ENCODE measurements around the gene KCNQ1.

The KCNQ1 gene

DNA sequence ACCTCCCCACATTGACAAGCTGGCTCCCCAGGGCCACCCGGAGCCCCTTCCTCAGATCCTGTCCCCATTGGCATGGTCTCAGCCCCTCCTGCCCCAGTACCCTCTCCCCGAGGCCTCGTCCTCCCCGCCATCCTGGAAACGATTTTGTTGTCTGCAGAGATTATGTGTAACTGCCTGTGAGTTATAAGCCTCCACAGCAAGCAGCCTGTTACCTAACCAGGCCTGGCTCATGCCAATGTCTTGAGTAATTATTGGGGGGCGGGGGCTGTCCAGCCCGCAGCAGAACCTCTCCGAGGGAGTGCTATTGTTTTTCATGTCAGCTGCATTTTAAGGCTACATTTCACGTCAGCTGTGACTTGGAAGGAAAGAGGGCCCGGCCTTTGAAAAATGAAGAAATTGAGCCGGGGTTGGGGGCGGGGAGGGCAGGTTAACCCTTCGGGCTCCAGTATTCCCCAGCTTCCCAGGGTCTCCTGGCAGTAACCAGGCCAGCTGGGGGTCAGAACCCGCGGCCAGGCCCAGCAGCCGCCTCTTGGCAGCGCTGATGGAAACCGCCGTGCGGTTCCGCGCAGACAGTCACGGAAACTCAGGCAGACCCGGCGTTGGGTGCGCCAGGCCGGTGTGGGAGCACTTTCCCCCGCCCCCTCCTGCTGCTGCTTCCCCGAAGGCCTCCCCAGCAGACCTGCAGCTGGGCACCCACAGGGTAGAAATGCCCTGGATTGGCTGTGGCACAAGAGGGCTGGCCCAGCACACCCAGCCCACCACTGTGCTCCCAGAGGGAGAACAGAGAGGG is 381.3 kb downstream of the KCNQ1 start:
- DNase-seq (peak; percentile 18), ATAC-seq (peak; percentile 24)

DNA sequence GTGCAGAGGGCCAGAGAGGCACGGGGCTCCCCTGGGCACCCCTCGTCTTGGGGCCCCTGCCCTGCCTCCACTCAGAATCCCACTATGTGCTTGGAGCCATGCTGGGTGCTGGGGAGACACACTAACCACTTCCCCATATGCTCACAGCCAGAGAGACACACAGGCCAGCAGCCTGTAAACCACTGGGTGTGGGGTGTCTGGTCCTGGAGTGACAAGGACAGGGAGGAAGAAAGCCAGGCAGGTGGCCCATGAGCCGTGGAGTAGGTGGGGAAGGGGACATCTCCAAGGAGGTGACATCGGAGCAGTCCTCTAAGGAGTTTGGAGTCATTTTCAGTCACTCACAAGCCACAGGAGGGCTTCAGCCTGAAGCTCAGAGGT is 381.9 kb downstream of the KCNQ1 start:
- ATAC-seq: no peak
- no peak for DNase-seq

DNA sequence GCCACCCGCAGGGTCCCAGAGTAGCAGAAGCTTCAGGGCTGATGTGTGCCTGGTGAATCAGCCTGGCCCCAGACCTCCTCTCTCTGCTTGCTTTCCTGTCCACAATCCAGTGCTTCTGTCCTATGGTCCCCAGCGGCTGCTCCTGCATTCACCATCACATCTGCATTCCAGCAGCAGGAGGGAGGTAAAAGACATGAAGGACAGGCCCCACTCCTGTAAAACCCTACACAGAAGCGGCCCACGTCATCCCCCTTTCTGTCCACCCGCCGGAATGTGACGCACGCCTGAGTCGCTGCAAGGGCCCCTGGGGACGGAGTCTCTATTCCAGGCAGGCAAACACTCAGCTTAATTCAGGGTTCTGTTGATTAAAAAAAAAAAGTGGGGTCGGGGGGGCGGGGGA is 382.4 kb downstream of the KCNQ1 start:
- ATAC-seq: no peak
- DNase-seq: no peak

DNA sequence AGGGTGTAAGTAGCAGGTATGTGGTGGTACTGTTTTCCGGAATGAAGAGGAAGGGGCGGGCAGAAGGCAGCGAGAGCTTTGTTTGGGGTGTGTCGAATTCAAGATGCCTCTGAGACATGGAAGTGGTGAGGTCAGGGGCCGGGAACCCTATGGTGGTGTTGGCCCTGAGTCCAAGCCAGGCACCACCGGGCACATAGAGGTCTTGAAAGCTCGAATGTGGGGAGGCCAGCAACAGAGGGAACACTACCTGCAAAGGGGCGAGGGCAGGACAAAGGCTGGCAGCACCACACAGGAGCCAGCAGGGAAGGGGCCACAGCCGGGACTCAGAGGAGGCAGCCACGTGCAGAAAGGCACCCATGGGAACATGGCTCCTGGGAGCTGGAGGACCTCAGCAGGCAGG is 383.0 kb downstream of the KCNQ1 start:
- DNase-seq: no peak
- no peak for ATAC-seq

DNA sequence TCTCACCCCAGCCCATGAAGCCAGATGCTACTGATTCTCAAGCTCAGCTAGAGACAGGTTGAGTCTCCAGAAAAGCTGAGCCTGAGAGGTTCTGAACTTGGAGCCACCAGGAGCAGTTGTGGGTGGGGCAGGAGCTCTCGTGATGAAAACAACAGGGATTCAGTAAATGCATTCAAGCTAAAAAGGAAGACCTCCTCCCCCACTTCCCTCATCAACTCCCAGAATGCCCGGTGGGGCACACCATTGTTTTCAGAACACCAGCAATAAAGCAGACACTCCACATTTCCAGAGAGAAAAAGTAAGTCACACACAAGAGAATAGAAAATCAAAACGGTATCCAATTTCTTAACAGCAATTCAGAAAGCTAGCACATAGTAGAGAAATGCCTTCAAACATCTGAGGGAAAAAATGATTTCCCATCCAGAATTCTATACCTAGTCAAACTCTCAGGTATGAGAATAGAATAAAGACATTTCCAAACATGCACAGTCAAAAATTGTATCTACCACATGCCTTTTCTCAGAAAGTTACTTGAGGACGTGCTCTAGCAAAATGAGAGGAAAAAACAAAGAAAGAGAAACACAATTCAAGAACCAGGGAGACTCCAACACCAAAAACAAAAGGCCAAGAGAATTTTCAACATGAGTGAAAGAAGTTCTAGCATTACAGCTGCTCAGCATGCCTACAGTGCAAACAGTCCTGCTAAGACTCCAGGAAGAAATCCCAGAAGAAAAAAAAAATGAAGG is 383.9 kb downstream of the KCNQ1 start:
- no peak for DNase-seq
- ATAC-seq: no peak

DNA sequence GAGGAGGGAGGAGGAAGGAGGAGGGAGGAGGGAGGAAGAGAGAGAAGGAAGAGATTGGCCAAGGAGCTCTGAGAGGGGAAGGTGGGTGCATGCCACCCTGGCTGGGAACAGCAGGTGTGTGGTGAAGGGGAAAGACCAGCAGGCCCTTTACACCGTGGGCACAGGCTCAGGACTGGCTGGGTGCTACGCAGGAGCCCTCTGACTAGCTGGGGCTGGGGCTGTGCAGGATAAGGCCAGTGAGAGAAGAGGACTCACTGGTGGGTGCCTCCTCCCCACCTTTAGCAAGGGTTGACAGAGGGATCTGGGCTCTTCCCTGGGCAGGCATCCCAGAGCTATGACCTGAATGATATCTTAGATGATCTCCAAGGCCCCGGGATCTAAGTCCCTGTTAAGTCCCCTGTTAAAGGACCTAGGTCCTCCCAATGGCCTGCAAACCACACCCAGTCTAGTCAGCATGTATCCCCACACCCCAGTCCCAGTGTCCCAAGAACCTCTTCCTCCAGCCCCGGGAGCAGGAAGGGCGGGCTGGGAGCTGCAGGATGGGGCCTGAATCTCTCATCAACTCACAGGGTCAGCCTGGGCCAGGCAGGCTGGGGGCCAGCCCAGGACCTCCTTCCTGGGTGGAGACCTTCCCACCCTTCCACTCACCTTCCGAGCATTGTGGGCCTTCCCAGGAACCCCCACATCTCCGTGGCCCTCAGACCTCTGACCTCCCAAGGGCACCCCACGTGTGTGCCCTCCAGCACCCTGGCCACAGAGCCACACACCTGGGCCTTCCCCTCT is 385.4 kb downstream of the KCNQ1 start:
- ATAC-seq (no peak), DNase-seq (no peak)

GRCh38 chr11:2830886-2831285 is 386.1 kb downstream of the KCNQ1 start:
- ATAC-seq: no peak
- DNase-seq: no peak

DNA sequence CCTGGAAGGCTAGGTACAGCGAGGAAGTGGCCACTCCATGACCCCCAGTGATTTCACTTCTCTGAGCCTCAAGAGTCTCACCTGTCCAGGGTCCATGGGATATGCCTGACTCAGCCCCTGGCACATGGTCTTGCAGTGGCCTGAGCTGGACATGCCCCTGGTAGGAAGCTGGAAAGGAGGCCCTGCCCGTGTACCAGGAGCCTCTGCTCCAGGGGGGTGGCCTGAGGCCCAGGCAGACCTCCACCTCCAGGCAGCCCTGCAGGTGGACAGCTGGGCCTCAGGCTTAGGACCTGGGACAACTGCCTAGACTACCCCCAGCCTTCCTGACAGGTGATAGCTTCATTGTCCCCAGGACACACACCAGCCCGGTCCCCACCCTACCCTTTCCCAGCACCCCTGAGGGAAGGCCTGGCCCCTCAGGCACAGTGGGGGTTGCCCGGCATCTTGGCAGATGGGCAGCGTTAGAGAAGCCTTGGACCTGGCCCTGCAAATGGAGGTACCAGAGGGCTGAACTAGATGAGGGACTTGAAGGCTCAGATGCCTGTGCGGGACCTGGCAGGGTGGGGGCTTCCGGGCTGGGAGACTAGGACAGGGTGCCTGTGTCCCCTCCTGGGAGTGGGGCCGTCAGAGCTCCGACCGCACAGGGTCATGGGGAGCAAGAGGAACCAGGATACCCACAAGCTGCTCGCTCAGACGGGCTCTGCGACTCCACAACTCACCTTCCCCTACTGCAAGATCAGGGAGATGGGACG is 387.1 kb downstream of the KCNQ1 start:
- no peak for ATAC-seq
- no peak for DNase-seq

DNA sequence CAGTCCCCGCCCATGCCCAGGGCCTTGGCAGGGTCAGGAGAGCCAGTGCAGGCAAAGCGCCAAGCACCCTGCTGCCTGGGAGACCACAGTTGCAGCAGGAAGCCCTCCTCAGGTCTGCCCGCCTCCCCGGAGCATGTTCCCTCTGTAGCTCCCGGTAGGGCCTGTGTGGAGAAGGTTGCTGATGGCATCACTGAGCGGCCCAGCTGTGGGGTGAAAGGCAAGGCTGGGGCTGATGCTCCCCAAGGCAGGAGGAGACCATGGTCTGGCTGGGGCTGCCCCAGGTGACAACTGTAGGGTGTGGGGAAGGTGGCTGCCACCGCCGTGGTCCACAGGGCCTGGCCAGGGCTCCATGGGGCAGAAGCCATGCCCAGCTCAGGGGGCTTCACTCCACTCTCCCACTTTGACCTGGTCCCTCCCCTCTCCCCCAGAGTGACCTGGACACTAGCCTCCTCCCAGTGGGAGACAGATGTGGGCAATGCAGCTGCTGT is 387.8 kb downstream of the KCNQ1 start:
- DNase-seq (no peak), ATAC-seq (no peak)

DNA sequence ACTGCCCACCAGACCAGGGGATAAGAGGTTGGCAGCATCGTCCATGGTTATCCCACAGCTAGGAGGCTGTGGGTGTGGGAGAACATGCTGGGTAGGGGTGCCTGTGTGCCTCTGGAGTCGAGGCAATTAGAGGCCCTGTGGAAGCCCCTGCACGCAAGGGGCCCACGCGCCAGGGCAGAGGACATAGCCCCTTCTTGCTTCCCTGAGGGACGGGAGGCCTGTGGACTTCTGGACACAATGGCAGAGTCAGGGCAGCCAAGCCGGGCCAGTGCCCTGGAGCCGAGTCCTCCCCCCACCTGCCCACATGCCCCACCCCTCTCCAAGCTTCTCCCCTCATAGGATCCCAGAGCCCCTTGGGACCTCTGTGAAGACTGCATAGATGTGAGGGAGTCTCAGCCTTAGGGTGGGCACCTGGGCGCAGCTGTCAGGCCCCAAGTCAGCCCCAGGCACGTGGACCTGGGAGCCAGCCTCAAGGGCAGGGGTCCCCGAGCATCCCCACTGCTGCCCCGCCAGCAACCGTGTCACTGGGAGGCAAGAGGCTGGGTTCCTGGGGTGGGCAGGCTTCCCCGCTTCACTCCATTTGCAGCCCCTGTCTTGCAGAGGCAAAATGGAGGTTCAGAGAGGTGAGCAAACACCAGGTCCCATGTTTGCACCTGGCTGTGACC is 388.4 kb downstream of the KCNQ1 start:
- DNase-seq (no peak), ATAC-seq (no peak)

- no peak for ATAC-seq
- DNase-seq: no peak
Observed at GRCh38 chr11:2833716-2834502, 389.1 kb downstream of the KCNQ1 start.

DNA sequence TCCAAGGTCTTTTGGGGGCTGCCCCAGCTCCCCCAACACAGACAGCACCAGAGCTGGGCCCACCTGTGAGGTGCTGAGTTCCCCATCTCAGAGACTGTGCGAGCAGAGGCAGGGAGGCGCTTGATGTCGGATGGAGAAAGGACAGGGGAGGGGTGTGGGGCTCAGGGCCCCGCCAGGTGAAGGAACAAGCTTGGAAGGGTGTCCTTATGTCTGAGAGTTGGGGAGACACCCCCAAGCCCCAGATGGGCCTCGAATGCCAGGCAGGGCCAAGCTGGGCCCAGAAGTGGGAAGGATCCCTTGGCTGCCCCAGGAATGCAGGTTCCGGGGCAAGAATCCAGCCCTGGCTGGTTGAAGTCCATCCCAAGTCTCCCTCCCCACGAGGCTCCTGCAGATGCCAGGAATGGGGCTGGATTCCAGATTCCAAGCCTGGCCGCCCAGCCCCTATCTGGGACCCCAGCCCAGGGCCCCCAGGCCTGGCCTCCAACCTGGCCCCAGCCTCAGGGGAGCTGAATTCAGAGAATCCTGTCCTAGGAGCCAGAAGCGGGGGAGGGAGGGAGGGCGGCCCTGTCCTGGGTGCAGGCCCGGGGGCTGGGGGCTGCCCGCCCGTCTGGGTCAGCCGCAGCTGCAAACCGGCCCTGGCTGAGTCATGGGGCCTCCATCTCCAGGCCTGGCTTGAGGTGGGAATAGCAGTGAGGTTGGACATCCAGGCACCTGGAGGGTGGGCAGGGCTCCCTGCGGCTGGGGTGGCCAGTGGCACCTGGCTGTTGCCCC is 389.9 kb downstream of the KCNQ1 start:
- ATAC-seq: no peak

GRCh38 chr11:2835296-2835695 is 390.5 kb downstream of the KCNQ1 start:
- ATAC-seq (no peak), DNase-seq (no peak)

More for the DNA sequence above, 389.9 kb downstream of the KCNQ1 start:
- no peak for DNase-seq

GRCh38 chr11:2835751-2836150 is 390.9 kb downstream of the KCNQ1 start:
- DNase-seq: no peak
- no peak for ATAC-seq

GRCh38 chr11:2836315-2837095 is 391.7 kb downstream of the KCNQ1 start:
- DNase-seq (no peak), ATAC-seq (no peak)

GRCh38 chr11:2837096-2837601 is 392.3 kb downstream of the KCNQ1 start:
- no peak for DNase-seq

GRCh38 chr11:2837651-2838050 is 392.8 kb downstream of the KCNQ1 start:
- DNase-seq (no peak), ATAC-seq (no peak)

More at GRCh38 chr11:2837096-2837601, 392.3 kb downstream of the KCNQ1 start:
- ATAC-seq: no peak

DNA sequence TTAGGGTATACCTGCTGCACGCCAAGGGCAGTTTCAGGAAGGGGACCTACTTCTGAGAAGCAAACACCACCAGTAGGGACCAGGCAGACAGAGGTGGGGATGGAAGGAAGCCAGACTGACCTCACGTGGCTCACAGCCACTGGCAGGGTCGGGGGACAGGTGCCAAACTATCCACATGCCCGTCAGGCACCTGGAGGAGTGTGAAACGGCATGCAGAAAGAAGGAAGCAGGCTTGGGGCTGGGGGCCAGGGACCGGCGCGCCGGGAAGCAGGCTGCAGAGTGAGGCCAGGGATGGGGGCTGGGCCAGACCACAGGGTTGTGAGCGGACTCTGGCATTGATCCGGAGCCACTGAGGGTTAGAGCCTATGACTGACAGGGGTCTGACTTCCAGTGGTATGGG is 393.3 kb downstream of the KCNQ1 start:
- no peak for ATAC-seq
- DNase-seq: no peak

All from stimulated activated naive CD8-positive, alpha-beta T cell treated with anti-CD3 and anti-CD28 coated beads, Interleukin-15, Interleukin-2, amounts not matched to agents 100 U/mL and 50 U/mL, for 24 hours (primary cell).